BJ (cell line): ENCODE results near the gene ELMOD1. TPM values are rescaled to one million over a fixed set of nuclear protein-coding genes. Genes with fewer than 3 reads are reported as not detected.

ENCODE experiments used
- CTCF ChIA-PET: fragments of 350-600 bp; formaldehyde crosslinking; extraction: SDS; loops from one replicate; lab custom pipeline; 2021; ENCODE audit warnings: antibody characterized with exemption, inconsistent platforms; lab: Yijun Ruan, JAX
- POLR2A ChIA-PET: fragments of 300-600 bp; sonication (Branson Sonifier 250); formaldehyde crosslinking; extraction: SDS; loops from one replicate; lab custom pipeline; 2021; ENCODE audit warnings: antibody characterized with exemption; lab: Charles Lee
- DNase-seq: peaks from one replicate; pipeline ENCODE4 v3.0.0-alpha.2; 2011; ENCODE audit warnings: low read depth
- H3K27me3 ChIP-seq: 2 replicates; pipeline ENCODE4 v1.6.0; 2011; ENCODE audit warnings: low read length; ENCODE audit not compliant: control insufficient read depth, insufficient read depth
- H3K36me3 ChIP-seq: 2 replicates; pipeline ENCODE4 v1.5.1; 2011; ENCODE audit warnings: low read length; ENCODE audit not compliant: control insufficient read depth, insufficient read depth
- H3K4me3 ChIP-seq: 2 replicates; pipeline ENCODE4 v1.5.1; 2011; ENCODE audit warnings: low read depth, mild to moderate bottlenecking, control low read depth, low read length
- polyA plus RNA-seq: library from polyadenylated mRNA; depleted of rRNA; stranded (reverse); fragments of >200 nt; gene quantifications from 2 replicates; pipeline ENCODE4 v1.2.3, GENCODE V29; 2011
- TF ChIP-seq, protein P1 (sequence below): IDR thresholded peaks from 2 replicates; pipeline ENCODE4 v1.5.1; 2011; ENCODE audit warnings: low read depth, mild to moderate bottlenecking, control low read depth, inconsistent platforms, low read length, moderate library complexity; ENCODE audit not compliant: insufficient read depth

Gene ELMOD1
- polyA plus RNA-seq, 1 experiment: 0.04 TPM

DNA sequence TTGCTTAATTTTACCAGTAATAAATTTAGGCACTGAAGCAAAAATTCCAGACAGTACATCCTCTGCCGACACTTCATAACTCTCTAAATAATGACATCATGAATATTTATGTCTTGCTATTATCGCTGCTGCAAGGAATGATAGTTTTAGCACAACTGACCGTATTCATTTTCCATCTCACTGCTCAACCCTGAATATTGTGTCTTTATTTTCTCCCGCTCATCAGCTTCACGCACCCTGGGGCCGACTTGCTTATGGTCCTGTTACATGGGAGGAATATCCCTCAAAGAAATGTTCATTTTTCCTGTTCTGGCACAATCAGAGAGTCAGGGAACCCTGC, 87.7 kb downstream of the ELMOD1 start:
- H3K4me3 ChIP-seq: no peak overlapping the region
- POLR2A ChIA-PET: no interaction called here
- no peaks in the 10 kb centered on the region for H3K36me3 ChIP-seq
- 0 out of 2 replicates have a peak, but pooled peaks cover 2% of the 10 kb centered on the region for H3K27me3 ChIP-seq
- CTCF ChIA-PET: no interaction called here
- TF ChIP-seq, protein P1, sequence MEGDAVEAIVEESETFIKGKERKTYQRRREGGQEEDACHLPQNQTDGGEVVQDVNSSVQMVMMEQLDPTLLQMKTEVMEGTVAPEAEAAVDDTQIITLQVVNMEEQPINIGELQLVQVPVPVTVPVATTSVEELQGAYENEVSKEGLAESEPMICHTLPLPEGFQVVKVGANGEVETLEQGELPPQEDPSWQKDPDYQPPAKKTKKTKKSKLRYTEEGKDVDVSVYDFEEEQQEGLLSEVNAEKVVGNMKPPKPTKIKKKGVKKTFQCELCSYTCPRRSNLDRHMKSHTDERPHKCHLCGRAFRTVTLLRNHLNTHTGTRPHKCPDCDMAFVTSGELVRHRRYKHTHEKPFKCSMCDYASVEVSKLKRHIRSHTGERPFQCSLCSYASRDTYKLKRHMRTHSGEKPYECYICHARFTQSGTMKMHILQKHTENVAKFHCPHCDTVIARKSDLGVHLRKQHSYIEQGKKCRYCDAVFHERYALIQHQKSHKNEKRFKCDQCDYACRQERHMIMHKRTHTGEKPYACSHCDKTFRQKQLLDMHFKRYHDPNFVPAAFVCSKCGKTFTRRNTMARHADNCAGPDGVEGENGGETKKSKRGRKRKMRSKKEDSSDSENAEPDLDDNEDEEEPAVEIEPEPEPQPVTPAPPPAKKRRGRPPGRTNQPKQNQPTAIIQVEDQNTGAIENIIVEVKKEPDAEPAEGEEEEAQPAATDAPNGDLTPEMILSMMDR: no peak
- no peak for DNase-seq

DNA sequence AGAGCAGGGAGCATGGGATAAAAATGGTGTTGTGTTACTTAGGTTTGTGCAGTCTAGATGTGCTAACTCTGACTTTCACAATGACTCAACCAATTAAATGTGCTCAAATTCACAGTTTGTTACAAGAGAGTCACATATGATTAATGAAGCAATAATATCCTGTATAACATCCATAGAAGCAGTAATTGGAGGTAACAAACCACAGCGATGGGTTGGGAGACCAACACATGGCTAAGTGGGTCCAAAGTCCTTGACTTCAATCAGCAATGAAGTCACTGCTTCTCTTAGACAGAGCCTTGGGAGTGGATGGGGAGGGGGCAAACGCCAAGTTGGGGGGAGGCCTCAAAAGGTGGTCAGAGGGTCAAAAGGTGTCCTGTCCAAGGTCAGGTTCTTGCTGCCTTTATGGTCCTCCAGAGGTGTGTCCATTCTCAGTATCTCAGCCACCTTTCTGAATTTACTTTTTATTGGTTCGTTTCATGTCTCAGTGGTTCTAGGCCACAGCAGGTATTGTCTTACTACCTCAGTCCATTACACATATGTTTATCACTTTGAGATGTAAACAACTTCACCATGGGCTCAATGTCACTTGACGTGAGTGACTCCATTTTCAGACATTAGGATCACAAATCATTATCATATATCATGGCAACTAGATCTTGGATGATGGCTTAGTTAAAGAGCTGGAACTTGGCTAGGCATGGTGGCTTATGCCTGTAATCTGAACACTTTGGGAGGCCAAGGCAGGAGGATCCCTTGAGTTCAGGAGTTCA, 88.5 kb downstream of the ELMOD1 start:
- TF ChIP-seq, protein P1: no peak
- no peak overlapping the region for H3K4me3 ChIP-seq
- no peak for DNase-seq
- ChIA-PET POLR2A (no interaction called here), CTCF (interaction anchor here (2.5 kb wide), 1 partner anchor 10 kb away, joined by 11 read pairs; no protein-coding TSS in a partner anchor)
- H3K36me3 ChIP-seq: no peaks in the 10 kb centered on the region
- H3K27me3 ChIP-seq: 0 out of 2 replicates have a peak, but pooled peaks cover 2% of the 10 kb centered on the region

GRCh38 chr11:107682171-107682570, 91.2 kb downstream of the ELMOD1 start:
- H3K36me3 ChIP-seq: no peaks in the 10 kb centered on the region
- DNase-seq: no peak
- TF ChIP-seq, protein P1: no peak
- POLR2A ChIA-PET: no interaction called here
- H3K4me3 ChIP-seq: no peak overlapping the region
- CTCF ChIA-PET: interaction anchor here (1.0 to 2.5 kb wide), 2 partner anchors 8 to 107 kb away, joined by 3 to 11 read pairs; no protein-coding TSS in a partner anchor
- H3K27me3 ChIP-seq: 0 out of 2 replicates have a peak, but pooled peaks cover 3% of the 10 kb centered on the region

DNA sequence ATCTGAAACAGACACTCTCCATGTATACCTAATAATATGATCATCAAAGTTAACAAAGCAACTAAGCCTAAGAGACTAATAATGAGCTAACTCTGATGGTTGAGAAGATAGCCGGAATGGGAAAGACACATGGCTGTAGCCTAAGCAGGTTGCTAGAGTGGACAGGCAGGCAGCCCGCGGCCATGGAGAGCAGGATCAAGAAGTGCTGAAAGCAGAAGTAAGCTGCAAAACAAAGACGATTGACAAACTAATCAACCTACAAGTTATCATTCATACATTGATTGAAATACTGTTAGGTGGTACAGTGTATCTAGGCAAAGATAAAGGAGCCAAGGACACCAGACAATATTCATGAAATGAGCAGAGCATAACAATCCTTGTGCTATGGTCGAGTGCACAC, 91.6 kb downstream of the ELMOD1 start:
- no peak for DNase-seq
- Histone ChIP-seq H3K36me3 (no peaks in the 10 kb centered on the region), H3K27me3 (0 out of 2 replicates have a peak, but pooled peaks cover 3% of the 10 kb centered on the region), H3K4me3 (no peak overlapping the region)
- ChIA-PET POLR2A (no interaction called here), CTCF (interaction anchor here (1.0 kb wide), 1 partner anchor 107 kb away, joined by 3 read pairs; no protein-coding TSS in a partner anchor)
- TF ChIP-seq, protein P1: no peak

DNA sequence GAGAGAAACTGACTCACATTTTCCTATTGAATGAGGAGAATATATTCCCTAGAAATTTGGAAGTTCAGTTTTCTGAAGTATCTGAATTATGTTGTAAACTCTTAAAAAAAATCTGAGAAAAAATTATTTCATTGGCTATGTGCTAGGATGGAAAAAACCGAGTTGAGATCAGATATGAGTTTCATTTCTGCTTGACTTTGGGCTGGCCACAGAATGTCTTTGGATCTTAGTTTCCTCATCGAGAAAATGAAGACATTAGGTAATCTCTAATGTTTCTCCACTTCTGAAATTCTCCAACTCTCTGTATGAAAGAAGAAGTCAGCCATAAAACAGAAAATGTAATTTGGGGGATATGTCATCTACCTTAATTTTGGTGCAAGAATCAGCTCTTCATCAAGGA, 92.1 kb downstream of the ELMOD1 start:
- H3K27me3 ChIP-seq: 0 out of 2 replicates have a peak, but pooled peaks cover 3% of the 10 kb centered on the region
- TF ChIP-seq, protein P1: no peak
- DNase-seq: no peak
- no peaks in the 10 kb centered on the region for H3K36me3 ChIP-seq
- ChIA-PET CTCF (interaction anchor here (0.6 to 1.3 kb wide), 9 partner anchors 9 to 279 kb away, joined by 3 to 6 read pairs (median 3); no protein-coding TSS in a partner anchor), POLR2A (no interaction called here)
- no peak overlapping the region for H3K4me3 ChIP-seq
